ENCODE data around the gene ROBO2.

ROBO2 gene

DNA sequence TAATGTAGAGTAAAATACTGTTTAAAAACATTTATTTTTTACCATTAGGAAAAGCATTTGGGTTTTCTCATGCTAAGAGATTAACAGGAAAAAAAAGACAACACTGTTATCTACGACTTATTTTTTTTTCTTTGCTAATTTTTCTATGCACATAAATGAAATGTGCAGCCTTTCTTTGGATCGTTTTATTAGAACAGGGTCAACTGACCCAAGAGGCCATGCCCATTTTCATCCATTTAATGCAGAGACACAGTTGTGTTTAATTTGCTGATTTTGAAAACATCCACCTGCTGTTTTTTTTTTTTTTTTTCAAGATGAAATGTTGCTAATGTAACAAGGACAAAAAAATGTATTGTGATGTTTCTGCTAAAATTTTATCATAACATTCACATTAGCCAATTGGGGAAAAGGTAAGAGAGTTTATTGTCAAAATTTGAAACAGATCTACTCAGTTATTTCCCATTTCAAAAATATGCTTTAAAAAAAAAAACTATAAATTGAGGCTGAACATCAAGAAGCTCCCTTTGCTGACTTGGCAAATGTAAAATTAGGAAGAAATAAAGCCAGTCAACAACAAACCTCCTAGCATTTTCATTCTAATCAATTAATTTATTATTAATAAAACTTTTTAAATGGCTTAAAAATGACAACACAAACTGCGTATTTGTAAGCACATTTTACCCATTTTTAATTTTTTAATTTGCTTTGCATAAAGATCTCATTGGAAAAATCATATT is 485.2 kb downstream of the ROBO2 start:
- no peak for DNase-seq

DNA sequence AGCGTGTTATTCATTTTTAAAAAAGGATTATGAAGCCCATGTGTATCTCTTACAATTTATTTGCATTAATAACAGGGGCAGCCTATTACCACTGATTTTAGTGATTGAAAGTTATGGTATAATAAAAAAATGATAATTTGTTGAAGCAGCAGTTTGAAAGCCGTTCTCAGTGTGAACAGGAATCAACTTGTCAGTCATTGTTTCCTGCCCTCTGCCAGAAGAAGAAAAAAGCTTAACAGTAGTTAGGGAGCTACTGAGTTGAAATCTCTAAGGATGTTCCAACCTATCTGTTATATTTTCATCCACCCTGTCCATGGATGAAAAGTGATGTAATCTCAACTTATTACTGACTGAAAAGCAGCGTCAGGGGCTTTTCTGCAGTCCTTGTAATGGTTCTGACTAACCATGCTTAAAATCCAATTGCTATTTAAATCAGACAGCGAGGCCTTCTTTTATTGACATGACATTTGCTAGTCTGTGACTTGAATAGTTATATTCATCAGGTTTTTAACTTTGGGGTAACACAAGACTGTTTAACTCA is 486.7 kb downstream of the ROBO2 start:
- no peak for DNase-seq

DNA sequence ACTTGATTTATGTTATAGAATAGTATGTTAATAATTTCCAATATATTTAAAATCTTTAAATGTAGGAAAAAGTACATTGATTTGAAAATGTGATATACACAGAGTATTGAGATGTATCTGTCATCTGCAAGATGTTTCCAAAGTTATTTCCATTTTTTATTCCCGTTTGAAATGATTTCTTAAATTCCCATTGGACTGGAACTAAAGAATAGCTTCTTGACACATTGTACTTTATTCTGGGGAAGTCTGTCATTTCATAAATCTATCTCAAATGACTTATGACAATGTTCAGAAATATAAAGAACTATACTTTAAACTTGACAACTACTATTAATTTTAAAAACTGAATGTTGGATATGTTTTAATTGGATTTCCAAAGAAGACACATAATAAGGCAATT is 489.6 kb downstream of the ROBO2 start:
- no peak for DNase-seq

DNA sequence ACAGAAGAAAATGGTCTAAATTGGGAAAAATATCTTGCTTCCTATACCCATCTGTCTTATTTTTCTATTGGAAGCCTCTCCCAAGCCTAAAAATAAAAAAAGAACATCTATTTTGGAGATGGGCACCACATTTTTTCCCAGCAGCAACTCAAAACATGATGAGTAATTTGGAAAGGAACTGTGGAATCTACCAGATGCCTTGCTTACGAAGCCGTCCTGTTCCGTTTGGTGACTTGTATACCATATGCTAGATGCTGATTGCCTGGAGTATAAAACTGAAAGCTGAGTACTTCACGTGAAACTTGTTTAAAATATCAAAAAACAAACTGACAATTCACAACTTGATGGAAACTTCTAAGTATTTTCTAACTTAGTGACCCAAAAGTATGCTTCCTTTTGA is 491.0 kb downstream of the ROBO2 start:
- no peak for DNase-seq

DNA sequence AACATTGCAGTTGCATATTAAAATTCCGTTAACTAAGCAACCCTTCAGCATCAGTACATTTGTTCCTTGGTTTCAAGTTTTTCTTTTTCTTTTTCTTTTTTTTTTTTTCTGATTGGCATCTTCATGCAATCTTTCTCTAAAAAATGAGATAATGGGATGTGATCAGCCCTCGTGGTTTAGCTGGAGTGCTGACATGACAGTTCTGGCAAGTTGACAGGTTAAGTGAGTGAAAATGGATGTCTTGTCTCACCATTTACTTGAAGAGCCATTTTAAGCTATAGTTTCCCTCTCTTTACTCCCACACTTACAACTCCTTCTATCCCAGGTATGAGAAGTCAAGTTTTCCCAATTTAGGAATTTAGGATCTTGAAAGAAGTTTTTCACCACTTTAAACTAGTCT is 495.2 kb downstream of the ROBO2 start:
- DNase-seq = no peak

DNA sequence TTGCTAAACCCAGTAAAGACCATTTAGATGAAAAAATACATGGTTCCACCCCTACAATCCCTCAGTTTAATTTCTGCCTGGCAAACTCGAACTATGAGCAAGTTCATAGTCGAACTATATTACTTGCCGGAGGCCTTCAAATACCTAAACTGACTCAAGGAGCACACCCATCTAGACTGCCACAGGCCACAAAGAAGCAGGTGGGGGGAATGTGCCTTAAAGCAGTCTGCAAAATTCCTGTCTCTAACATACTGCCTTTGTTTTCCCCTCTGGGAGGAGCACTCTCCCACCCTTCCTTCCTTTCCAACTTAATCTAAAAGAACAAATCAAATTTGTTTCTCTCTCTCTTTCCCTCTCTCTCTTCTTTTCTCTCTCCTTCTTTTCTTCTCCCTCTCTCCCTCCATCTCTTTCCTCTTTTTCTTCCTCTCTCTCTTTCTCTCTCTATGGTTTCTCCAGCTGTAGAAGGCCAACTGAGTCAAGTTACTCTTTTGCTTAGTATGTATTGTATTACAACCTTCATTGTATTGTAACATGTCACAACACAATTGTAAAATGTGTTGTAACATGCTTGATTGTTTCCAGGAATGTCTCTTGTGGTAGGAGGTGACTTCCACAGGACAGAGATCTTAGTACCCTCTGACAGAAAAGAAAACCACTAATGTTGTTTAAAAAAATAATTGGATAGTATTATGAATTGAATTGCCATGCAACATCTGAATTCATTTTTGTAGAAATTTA is 496.3 kb downstream of the ROBO2 start:
- no peak for DNase-seq

DNA sequence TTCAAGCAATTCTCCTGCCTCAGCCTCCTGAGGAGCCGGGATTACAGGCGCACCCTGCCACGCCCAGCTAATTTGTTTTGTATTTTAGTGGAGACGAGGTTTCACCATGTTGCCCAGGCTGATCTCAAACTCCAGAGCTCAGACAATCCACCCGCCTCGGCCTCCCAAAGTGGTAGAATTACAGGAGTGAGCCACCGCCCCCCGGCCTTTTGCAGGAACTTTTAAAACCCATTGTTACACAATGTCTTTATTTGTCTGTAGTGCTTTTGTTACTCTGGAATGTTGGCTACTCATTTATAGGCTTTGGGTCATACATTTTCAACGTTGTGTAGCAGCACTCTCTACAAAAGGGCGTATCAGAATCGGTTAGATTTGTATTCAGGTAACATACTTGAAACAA is 499.1 kb downstream of the ROBO2 start:
- DNase-seq = no peak

DNA sequence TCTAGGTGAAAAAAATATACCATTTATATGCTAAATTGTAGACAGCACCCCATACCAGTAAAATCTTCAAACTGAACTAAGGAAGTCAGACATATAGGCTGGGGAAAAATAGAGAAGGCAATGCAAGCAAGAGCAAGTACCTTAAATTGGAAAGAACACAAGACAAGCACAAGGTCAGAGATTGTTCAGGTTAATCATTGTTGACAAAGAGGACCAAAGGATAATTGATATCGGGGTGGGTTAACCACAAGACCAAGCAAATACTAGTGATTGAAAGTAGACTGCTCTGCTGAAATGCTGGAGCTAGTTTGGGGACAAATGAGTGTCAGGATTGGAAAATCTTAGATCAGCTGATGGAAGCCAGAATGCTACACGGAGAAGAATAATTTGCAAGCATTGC is 499.8 kb downstream of the ROBO2 start:
- no peak for DNase-seq

DNA sequence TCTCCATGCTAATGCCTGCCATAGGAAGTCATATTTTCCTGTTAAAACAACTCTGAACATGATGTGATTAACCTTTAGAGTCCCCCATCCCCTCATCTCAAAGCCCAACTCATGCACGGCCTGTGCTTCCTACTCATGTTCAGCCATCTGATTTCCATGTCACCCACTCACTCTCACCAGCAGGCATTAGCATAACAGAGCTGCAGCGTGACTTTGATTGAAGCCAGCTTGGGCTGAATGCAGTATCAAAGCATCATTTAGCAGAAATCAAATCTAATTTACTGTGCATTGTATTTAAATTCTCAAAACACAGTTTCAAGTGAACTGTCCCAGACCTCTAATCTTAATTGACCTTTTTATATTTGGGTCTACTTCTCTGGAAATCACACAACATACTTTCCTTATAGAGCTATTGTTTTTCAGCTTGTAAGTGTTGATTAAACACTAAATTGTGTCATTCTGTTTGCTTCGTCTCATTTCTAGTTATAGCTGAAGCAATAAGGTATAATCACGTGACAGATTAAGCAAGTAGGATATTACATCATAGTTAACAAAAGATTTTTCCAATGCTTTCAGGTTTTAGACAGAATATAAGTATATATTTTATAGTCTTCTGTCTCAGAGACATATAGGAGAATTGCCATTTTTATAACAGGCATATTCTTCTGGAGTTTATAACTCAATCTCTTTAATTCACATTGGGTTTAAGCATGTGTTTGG is 501.5 kb downstream of the ROBO2 start:
- no peak for DNase-seq

DNA sequence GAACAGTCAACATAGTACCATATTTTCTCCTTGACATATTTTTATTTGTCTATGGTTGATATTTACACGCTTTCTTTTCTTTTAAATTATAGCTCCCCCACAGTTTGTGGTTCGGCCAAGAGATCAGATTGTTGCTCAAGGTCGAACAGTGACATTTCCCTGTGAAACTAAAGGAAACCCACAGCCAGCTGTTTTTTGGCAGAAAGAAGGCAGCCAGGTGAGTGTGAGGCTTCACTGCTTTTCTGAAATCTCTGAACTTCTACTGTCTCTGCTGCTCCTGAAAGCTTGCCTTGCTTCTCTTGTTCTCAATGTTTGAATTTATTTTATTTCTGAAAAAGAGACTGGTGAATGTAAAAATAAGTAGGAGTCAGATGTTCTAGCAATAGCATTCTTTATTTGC is 506.3 kb downstream of the ROBO2 start:
- DNase-seq = no peak

DNA sequence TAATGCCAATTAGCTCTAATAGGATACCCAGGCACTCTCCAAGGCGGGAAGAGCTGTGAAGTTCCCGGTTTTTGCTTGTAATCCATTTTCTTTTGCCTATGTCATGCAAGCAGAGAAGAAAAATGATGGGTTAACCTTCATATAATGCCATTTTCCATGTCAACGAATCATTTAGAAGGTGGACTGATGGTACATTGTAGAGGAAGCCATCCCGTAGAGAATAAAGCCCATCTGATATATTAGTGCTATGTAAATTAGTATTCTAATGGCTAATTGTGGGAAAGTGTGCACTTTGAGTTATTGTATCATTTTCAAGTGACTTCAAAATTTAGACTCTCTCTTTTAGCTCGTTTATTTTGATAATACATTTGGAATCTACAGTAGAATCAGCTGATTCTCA is 509.1 kb downstream of the ROBO2 start:
- no peak for DNase-seq

DNA sequence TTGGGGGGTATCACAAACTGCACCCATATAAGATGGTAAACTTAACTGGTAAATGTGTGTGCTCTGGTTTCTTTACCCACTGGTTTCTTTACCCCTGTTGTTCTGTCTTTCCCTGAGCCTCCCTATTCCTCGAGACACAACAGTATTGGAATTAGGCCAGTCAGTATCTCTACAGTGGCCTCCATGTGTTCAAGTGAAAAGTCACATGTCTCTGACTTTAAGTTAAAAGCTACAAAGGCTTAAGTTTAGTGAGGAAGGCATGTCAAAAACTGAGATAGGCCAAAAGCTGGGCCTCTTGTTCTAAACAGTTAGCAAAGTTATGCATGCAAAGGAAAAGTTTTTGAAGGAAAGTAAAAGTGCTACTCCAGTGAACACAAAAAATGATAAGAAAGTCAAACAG is 513.3 kb downstream of the ROBO2 start:
- no peak for DNase-seq

DNA sequence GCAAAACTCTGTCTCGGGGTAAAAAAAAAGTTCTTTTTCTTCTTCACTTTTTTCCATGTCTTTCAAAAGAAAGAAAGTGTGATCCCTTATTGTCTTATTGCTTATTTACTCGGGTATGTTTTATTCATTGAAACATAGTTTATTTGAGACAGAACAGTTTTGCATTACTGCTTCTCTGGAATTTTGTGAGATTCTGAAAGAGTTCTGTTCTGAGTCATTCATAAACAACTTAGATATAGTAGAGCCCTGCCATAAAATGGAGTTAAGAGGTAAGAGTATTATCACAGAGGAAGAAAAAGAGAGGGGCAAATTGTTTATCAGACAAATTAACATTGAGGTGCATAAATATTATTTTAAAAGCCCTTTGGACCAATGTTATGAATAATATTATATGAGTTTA is 522.2 kb downstream of the ROBO2 start:
- DNase-seq = no peak

DNA sequence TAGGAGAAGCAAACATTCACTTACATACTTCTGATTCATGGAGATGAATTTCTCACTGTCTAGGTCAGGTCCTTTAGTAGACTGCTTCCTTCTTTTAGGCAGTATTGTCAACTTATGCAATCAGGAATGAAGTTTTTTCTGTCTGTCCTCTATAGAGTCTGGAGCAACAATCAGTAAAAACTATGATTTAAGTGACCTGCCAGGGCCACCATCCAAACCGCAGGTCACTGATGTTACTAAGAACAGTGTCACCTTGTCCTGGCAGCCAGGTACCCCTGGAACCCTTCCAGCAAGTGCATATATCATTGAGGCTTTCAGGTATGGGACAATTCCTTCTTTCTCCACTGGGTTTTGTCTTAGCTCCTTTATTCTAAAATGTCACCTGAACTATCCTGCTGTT is 523.1 kb downstream of the ROBO2 start:
- no peak for DNase-seq

DNA sequence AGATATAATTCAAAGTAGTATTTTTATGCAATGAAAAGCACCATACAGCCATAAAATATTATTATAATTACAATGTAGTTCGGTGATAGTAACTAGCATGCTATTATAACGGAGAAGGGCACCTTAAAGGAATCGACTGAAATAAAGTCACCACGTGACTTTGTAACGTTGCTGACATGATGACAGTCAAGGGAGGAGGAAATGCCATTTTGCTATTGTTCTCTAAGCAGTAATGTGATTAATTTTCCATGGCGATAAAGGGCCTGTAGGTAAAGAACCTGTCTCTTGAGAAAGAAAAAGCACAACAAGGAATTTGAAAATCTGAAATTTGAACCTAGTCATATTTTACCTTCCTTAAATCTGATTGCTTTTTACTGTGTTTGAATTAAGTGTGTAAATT is 526.2 kb downstream of the ROBO2 start:
- DNase-seq = no peak

DNA sequence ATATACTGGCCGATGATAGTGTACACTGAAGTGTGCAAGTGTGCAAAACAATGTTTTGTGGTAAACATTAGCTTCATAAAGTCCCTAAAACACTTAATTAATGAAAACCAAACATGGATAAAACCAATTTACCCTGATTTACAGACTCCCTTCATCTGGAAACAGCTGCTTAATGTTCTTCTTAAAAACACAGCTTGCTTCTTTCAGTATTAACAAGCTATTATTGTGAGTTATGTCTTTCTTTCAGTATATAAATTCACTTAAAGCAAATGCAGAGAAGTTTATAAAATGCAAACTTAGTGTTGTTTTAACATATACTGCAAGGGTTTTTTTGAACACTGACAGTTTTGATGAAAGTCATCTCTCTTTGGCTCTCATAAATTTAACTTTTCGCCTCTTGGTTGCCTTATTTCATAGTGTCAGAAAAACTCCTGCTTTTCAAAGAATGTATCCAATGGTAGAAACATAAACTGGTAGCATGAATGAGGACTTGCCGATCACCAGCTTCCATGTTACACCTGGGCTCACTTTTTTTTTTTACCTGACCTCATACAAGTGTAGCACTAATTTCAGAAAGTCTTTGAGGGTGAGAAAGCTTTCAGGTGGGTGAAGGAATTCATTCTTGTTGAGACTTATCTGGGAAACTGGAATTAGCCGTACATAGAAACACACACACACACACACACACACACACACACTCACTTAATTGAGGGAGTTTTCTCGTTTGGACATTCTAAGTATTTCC is 532.2 kb downstream of the ROBO2 start:
- no peak for DNase-seq

DNA sequence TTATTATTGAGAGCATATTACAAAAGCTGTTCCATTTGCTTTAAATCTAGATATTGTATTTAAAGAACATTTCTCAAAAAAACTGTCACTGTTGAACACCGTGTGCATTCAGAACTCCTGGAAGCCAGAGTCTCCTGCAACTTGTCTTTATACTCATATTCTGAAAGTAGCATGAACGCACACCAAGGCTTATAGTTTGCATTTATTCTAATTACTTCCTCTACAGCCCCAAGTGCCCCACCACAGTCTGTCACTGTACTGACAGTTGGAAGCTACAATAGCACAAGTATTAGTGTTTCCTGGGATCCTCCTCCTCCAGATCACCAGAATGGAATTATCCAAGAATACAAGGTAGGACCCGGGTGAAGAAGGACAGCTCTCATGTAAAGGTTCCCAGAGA is 537.4 kb downstream of the ROBO2 start:
- DNase-seq = no peak

DNA sequence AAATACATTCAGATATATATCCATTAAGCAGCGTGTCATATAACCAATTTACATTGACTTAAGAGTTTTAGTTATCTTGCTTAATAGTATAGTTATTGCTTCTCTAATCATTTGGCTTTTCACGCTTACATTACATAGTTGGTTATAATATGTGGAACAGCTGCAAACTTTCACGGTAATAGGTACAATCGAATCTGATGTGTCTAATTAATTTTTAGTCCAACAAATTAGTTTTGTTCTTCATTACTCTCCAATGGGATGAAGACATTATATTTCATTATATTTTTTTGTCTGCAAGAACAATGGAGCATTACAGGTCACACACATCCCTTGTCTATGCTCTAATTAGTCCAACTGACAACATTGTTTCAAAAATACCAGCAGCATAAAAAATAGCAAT is 546.3 kb downstream of the ROBO2 start:
- DNase-seq = no peak

DNA sequence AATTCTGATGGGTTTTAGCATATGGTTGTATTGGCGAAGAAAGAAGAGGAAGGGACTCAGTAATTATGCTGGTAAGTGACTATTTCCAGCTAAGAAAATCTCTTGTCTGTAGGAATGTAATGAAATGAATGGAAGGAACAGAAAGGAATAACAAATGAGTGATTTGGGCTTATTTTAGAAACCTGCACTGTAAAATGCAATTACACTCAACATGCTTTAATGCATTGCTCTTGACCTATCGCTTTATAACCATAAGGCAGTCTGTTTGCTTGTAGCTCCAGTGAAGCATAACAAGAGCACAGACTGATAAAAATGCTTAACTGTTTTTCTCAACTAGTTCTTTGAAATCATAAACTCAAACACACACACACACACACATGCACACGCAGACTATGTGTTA is 549.0 kb downstream of the ROBO2 start:
- no peak for DNase-seq

DNA sequence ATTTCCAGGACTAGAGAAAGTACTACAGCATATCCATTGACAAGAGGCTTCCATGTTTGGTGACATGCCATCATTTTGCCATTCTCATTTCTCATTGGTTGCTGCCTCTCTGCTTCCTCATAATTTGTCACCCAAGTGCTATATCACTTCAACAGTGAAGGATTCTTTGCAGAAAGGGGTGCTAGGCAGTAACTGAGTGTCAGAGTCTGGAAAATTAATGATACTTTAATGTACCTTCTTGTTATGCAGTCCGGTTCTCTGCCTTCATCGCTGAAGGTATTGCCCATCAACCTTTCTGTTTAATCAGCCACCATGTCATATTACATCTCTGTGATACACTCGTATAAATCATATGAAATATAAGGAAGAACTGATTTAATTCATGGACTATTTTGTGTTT is 550.3 kb downstream of the ROBO2 start:
- DNase-seq = no peak

DNA sequence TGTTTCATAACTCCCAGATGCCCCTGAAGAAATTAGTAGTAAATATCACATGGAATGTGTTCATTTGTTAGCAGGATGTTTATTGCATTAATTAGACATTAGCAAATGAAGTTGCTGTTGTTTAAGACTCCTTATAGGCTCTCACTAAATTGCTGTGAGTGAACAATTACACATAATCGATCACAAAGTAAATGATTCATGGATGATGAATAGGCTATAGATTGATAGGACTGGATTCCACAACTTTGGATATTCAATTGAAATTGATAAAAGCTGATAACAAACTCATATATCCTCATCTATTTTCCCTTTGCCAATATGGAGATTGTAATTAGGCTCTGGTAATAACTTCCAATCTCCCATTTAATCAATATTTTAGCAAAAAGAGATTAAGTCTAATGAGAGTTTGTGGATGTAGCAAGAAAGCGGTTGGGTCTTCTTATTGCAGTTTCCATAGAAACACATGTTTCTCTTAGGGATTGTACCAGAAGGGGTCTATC is 555.5 kb downstream of the ROBO2 start:
- DNase-seq = no peak

DNA sequence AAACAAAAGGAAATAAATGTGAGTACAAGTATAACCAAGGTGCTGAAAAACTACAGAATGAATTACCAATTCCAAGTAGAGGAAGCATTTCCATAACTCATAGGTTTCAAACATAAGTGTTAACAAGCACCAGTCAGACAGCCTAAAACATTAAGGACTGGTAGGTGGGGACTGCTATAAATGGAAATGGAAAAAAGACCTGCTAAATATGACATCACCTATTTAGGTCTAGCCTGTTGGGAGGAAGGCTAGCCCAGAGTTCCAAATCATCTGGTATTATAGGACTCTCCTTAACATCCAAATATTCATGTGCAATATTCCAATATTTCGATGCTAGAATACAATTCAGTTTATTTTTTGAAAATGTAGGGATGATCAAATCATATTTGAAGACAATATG is 560.0 kb downstream of the ROBO2 start:
- no peak for DNase-seq

DNA sequence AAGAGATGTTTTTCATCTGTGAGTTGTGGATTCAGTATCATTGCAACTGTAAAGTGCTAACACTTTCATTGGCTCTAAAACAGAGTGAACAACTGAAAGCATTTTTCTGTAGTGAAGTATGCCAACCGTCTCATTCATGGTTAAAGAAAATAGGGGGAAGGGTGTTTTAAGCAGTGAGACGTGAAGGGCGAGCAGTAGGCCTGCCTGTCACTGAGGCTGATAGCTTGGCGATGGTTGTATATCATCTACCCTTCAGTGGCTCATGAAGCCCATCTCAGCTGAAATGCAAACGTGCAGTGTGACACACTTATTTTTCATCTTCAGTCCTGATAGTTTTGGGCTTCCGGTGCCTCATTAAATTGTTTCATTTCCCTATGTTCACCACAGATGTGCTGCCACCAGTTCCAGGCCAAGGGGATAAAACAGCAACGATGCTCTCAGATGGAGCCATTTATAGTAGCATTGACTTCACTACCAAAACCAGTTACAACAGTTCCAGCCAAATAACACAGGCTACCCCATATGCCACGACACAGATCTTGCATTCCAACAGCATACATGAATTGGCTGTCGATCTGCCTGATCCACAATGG is 562.0 kb downstream of the ROBO2 start:
- no peak for DNase-seq
